ENCODE results near the gene TAOK2. TPM values are rescaled to one million over a fixed set of nuclear protein-coding genes. Genes with fewer than 3 reads are reported as not detected.

Gene TAOK2
- total and polyA plus RNA-seq, 2 of the 13 experiments (the other 11 are each of a cell fraction or from before 2014, with no cell fraction given), result 17.4 to 43.2 TPM

GRCh38 chr16:30032083-30032819 lies 58.6 kb downstream of the TAOK2 start (continued):
- 0 out of 4 replicates have a peak, but pooled peaks of 1 of the 2 experiments have one; percentile 62 for TF ChIP-seq KLF16 (CRISPR knock-in tag; IDR thresholded peaks at IDR 0.05)
- TF ChIP-seq IRF2 (CRISPR knock-in tag; IDR thresholded peaks at IDR 0.05), result peak; percentile 53; the same call in 1 of the 2 replicates
- TF ChIP-seq ZNF768 (CRISPR knock-in tag; IDR thresholded peaks at IDR 0.05), result no peak
- peak; percentile 29; the same call in 1 of the 2 replicates for TF ChIP-seq FOXC1 (CRISPR knock-in tag; IDR thresholded peaks at IDR 0.05; ENCODE audit: borderline replicate concordance)
- peak; percentile 78; the same call in 1 of the 2 replicates for TF ChIP-seq ZNF614 (CRISPR knock-in tag; IDR thresholded peaks at IDR 0.05; ENCODE audit: borderline replicate concordance)
- no peak for TF ChIP-seq ZNF382 (CRISPR knock-in tag; IDR thresholded peaks at IDR 0.05; ENCODE audit: borderline replicate concordance)
- TF ChIP-seq, protein P1, sequence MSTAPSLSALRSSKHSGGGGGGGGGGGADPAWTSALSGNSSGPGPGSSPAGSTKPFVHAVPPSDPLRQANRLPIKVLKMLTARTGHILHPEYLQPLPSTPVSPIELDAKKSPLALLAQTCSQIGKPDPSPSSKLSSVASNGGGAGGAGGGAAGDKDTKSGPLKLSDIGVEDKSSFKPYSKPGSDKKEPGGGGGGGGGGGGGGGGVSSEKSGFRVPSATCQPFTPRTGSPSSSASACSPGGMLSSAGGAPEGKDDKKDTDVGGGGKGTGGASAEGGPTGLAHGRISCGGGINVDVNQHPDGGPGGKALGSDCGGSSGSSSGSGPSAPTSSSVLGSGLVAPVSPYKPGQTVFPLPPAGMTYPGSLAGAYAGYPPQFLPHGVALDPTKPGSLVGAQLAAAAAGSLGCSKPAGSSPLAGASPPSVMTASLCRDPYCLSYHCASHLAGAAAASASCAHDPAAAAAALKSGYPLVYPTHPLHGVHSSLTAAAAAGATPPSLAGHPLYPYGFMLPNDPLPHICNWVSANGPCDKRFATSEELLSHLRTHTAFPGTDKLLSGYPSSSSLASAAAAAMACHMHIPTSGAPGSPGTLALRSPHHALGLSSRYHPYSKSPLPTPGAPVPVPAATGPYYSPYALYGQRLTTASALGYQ (CRISPR knock-in tag; IDR thresholded peaks at IDR 0.05), result no peak
- 0 out of 2 replicates have a peak, but pooled peaks have one; percentile 4 for TF ChIP-seq ZNF777 (CRISPR knock-in tag; IDR thresholded peaks at IDR 0.05)
- TF ChIP-seq, protein P2, sequence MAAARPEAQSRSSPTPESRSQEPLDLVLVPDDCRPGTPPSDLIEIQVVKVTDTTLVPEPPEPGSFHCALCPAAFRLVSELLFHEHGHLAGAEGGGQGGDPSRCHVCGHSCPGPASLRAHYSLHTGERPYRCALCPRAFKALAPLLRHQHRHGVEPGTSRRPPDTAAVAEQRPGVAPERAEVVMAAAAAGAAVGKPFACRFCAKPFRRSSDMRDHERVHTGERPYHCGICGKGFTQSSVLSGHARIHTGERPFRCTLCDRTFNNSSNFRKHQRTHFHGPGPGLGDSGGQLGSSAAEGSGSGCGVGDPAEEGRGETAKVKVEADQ (CRISPR knock-in tag; IDR thresholded peaks at IDR 0.05; ENCODE audit: borderline replicate concordance), result no peak
- peak; percentile 60; the same call in 1 of the 2 replicates for TF ChIP-seq KDM2A (CRISPR knock-in tag; IDR thresholded peaks at IDR 0.05; ENCODE audit: borderline replicate concordance, low read depth)
- 0 out of 2 replicates have a peak, but pooled peaks have one; percentile 13 for TF ChIP-seq GABPB1 (CRISPR knock-in tag; IDR thresholded peaks at IDR 0.05)
- TF ChIP-seq ZNF501 (CRISPR knock-in tag; IDR thresholded peaks at IDR 0.05), result peak; percentile 43; the same call in 1 of the 2 replicates
- no peak for TF ChIP-seq MAF1 (CRISPR knock-in tag; IDR thresholded peaks at IDR 0.05; ENCODE audit: borderline replicate concordance)
- TF ChIP-seq PITX1 (CRISPR knock-in tag; IDR thresholded peaks at IDR 0.05), result peak; percentile 63; the same call in 1 of the 2 replicates
- TF ChIP-seq ZNF709 (CRISPR knock-in tag; IDR thresholded peaks at IDR 0.05), result no peak
- TF ChIP-seq YEATS2 (CRISPR knock-in tag; IDR thresholded peaks at IDR 0.05; ENCODE audit: borderline replicate concordance), result no peak
- no peak for TF ChIP-seq RFXANK (CRISPR knock-in tag; IDR thresholded peaks at IDR 0.05)
- no peak for TF ChIP-seq ZBTB49 (CRISPR knock-in tag; IDR thresholded peaks at IDR 0.05; ENCODE audit: borderline replicate concordance)
- TF ChIP-seq ZNF460 (CRISPR knock-in tag; IDR thresholded peaks at IDR 0.05; ENCODE audit: borderline replicate concordance), result no peak; the same call in 1 of the 2 replicates
- no peak for TF ChIP-seq SETDB1 (CRISPR knock-in tag; IDR thresholded peaks at IDR 0.05; ENCODE audit: borderline replicate concordance)
- peak; percentile 69 for TF ChIP-seq HNF4A (CRISPR knock-in tag; IDR thresholded peaks at IDR 0.05)
- TF ChIP-seq CEBPG (CRISPR knock-in tag; IDR thresholded peaks at IDR 0.05), result peak; percentile 13; the same call in 1 of the 2 replicates
- TF ChIP-seq TERF1 (CRISPR knock-in tag; IDR thresholded peaks at IDR 0.05), result no peak
- TF ChIP-seq MBD4 (IDR thresholded peaks at IDR 0.05; ENCODE audit: borderline replicate concordance, low read length), result no peak
- TF ChIP-seq HHEX (CRISPR knock-in tag; IDR thresholded peaks at IDR 0.05), result no peak

Data from HepG2 (cell line).